Prostate gland (tissue), 2 donors: ENCODE data around the gene MRPL33.

Source experiments
- POLR2A ChIP-seq: fragments of 450-650 bp; IDR thresholded peaks from one replicate; pipeline ENCODE4 v1.6.1; 2016; ENCODE audit warnings: antibody characterized with exemption, mild to moderate bottlenecking
- POLR2AphosphoS5 ChIP-seq: sonication (generic); formaldehyde crosslinking; IDR thresholded peaks from one replicate; pipeline ENCODE4 v1.6.1; 2017; ENCODE audit warnings: antibody characterized with exemption
- TF ChIP-seq, protein P1 (sequence below), 4 experiments: fragments of 200-600 bp in 2 of 4; fragments of 450-650 bp in 2 of 4; sonication (generic) in 2 of 4; IDR thresholded peaks; 1 replicate in 3 of 4; 2 replicates in 1 of 4; pipeline ENCODE4 v1.5.1; 2016 to 2019; ENCODE audit warnings: antibody characterized with exemption in 4 of 4, mild to moderate bottlenecking in 2 of 4, moderate library complexity in 2 of 4

GRCh38 chr2:27805180-27805579 is 33.7 kb downstream of the MRPL33 start:
- TF ChIP-seq POLR2A (no peak), POLR2AphosphoS5 (no peak)
- TF ChIP-seq, protein P1, sequence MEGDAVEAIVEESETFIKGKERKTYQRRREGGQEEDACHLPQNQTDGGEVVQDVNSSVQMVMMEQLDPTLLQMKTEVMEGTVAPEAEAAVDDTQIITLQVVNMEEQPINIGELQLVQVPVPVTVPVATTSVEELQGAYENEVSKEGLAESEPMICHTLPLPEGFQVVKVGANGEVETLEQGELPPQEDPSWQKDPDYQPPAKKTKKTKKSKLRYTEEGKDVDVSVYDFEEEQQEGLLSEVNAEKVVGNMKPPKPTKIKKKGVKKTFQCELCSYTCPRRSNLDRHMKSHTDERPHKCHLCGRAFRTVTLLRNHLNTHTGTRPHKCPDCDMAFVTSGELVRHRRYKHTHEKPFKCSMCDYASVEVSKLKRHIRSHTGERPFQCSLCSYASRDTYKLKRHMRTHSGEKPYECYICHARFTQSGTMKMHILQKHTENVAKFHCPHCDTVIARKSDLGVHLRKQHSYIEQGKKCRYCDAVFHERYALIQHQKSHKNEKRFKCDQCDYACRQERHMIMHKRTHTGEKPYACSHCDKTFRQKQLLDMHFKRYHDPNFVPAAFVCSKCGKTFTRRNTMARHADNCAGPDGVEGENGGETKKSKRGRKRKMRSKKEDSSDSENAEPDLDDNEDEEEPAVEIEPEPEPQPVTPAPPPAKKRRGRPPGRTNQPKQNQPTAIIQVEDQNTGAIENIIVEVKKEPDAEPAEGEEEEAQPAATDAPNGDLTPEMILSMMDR (IDR thresholded peaks at IDR 0.05): no peak
